ENCODE results near the gene FAF2. TPM values are rescaled to one million over a fixed set of nuclear protein-coding genes. Genes with fewer than 3 reads are reported as not detected.
"Not testable (repeated sequence)": the region's sequence is repeated elsewhere in the genome, so short reads cannot be mapped to it uniquely, and the experiment has no call there.

Gene FAF2
- total and polyA plus RNA-seq, 2 donors (not counting 3 experiments of a cell fraction or from before 2014, with no cell fraction given), result 27.9 to 43.5 TPM

DNA sequence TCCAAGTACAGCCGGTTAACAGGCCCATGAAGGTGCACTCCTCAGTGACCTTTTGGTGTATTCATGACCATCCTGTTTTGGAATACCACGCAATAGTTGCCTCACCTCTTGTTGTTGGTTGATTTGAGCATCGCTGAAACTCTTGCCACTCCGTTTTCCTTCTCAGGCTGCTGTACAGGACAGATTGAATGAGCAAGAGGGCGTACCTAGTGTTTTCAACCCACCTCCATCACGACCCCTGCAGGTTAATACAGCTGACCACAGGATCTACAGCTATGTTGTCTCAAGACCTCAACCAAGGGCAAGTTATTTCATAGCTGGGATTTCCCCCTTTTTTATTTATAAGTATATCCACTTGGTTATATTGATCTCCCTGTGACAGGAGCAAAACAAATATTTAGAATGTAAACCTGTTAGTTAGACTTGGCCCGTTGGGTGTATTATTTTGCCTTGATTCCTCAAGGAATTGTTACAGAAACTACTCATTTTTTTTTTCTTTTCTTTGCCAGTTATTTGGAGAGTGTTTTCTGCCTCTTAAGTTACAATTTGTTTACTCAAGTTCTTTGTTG is 38.1 kb downstream of the FAF2 start:
- no peak overlapping the region for H2AFZ ChIP-seq (ENCODE audit: low read depth, low read length)
- POLR2A ChIA-PET, result no interaction called here
- H3K9ac ChIP-seq (replicated peaks; ENCODE audit: extremely low read depth, insufficient read depth, low read length), result no peak overlapping the region
- H3K27ac ChIP-seq (ENCODE audit: insufficient read depth, low read depth, low read length), result no peak overlapping the region
- no peak for TF ChIP-seq POLR2A (IDR thresholded peaks at IDR 0.05; ENCODE audit: low read depth, low read length)
- TF ChIP-seq, protein P1, sequence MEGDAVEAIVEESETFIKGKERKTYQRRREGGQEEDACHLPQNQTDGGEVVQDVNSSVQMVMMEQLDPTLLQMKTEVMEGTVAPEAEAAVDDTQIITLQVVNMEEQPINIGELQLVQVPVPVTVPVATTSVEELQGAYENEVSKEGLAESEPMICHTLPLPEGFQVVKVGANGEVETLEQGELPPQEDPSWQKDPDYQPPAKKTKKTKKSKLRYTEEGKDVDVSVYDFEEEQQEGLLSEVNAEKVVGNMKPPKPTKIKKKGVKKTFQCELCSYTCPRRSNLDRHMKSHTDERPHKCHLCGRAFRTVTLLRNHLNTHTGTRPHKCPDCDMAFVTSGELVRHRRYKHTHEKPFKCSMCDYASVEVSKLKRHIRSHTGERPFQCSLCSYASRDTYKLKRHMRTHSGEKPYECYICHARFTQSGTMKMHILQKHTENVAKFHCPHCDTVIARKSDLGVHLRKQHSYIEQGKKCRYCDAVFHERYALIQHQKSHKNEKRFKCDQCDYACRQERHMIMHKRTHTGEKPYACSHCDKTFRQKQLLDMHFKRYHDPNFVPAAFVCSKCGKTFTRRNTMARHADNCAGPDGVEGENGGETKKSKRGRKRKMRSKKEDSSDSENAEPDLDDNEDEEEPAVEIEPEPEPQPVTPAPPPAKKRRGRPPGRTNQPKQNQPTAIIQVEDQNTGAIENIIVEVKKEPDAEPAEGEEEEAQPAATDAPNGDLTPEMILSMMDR (IDR thresholded peaks at IDR 0.05; ENCODE audit: extremely low read depth in 1 of 2, insufficient read depth in 1 of 2, low read depth in 1 of 2, low read length in 2 of 2), result no peak
- TF ChIP-seq EZH2 (IDR thresholded peaks at IDR 0.05; ENCODE audit: borderline replicate concordance, low read depth, low read length, severe bottlenecking), result no peak
- DNase-seq (ENCODE audit: low read depth, low spot score), result no peak
- H3K9me3 ChIP-seq (replicated peaks; ENCODE audit: control insufficient read depth, insufficient read depth, low read length), result no peaks in the 10 kb centered on the region
- dilution Hi-C loops (cut with MboI; ENCODE audit: extremely low pct_ligation_motif_present, low sequenced_read_pairs) (no loop called here), intact Hi-C loops (cut with micrococcal nuclease) (loop anchor here (5.0 kb wide), 1 partner anchor 69 kb away; the partner anchor contains the start of gene CLTB)
- no peaks in the 10 kb centered on the region for H3K9me1 ChIP-seq (replicated peaks; ENCODE audit: control insufficient read depth, extremely low read depth, insufficient read depth, low read length)
- peaks cover 7 to 9% of the 10 kb centered on the region in 2 experiments for H3K36me3 ChIP-seq (ENCODE audit: control insufficient read depth in 2 of 2, extremely low read depth in 1 of 2, insufficient read depth in 2 of 2, low read length in 2 of 2)
- H3K79me2 ChIP-seq (ENCODE audit: control insufficient read depth, insufficient read depth, low read length), result peaks cover 5% of the 10 kb centered on the region
- no peaks in the 10 kb centered on the region for H4K20me1 ChIP-seq (replicated peaks; ENCODE audit: control insufficient read depth, extremely low read depth, insufficient read depth, low read length)
- H3K4me3 ChIP-seq (replicated peaks in 1 of 3; ENCODE audit: insufficient read depth in 1 of 3, low read depth in 1 of 3, low read length in 3 of 3), result no peak overlapping the region
- H3K27me3 ChIP-seq (ENCODE audit: control insufficient read depth in 2 of 2, insufficient read depth in 2 of 2, low read length in 2 of 2), result no peaks in the 10 kb centered on the region
- CTCF ChIA-PET, result interaction anchor here (1.1 kb wide), 1 partner anchor 71 kb away, joined by 3 read pairs; no protein-coding TSS in a partner anchor
- no TSS peak for BruUV-seq (replicated peaks)
- H3K4me1 ChIP-seq (ENCODE audit: control insufficient read depth, extremely low read depth, insufficient read depth, low read length), result no peaks in the 10 kb centered on the region
- H3K4me2 ChIP-seq (ENCODE audit: insufficient read depth, low read length), result no peak overlapping the region
- no peak for FAIRE-seq

DNA sequence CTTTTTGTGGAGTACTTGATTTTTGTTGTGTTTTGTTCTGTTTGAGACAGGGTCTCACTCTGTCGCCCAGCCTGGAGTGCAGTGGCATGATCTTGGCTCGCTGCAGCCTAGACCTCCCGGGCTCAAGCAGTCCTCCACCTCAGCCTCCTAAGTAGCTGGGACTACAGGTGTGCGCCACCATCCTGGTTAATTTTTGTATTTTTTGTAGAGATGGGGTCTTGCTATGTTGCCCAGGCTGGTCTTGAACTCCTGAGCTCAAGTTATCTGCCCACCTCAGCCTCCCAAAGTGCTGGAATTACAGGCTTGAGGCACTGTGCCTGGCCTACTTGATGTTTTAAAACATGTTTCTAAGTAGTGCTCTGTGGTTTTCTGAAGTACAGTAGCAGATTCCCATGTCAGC is 39.0 kb downstream of the FAF2 start:
- CTCF ChIA-PET, result interaction anchor here (1.1 kb wide), 2 partner anchors 70 to 72 kb away, joined by 3 read pairs; no protein-coding TSS in a partner anchor
- H3K4me3 ChIP-seq (replicated peaks in 1 of 3; ENCODE audit: insufficient read depth in 1 of 3, low read depth in 1 of 3, low read length in 3 of 3); H4K20me1 ChIP-seq (replicated peaks; ENCODE audit: control insufficient read depth, extremely low read depth, insufficient read depth, low read length); H3K9me1 ChIP-seq (replicated peaks; ENCODE audit: control insufficient read depth, extremely low read depth, insufficient read depth, low read length); H2AFZ ChIP-seq (ENCODE audit: low read depth, low read length); H3K27me3 ChIP-seq (ENCODE audit: control insufficient read depth in 2 of 2, insufficient read depth in 2 of 2, low read length in 2 of 2); FAIRE-seq; BruUV-seq (replicated peaks); H3K4me2 ChIP-seq (ENCODE audit: insufficient read depth, low read length); dilution Hi-C loops (cut with MboI; ENCODE audit: extremely low pct_ligation_motif_present, low sequenced_read_pairs); H3K79me2 ChIP-seq (ENCODE audit: control insufficient read depth, insufficient read depth, low read length); H3K4me1 ChIP-seq (ENCODE audit: control insufficient read depth, extremely low read depth, insufficient read depth, low read length); H3K27ac ChIP-seq (ENCODE audit: insufficient read depth, low read depth, low read length); DNase-seq (ENCODE audit: low read depth, low spot score); H3K9me3 ChIP-seq (replicated peaks; ENCODE audit: control insufficient read depth, insufficient read depth, low read length); POLR2A ChIA-PET; H3K9ac ChIP-seq (replicated peaks; ENCODE audit: extremely low read depth, insufficient read depth, low read length): not testable (repeated sequence)
- intact Hi-C loops (cut with micrococcal nuclease), result loop anchor here (5.0 kb wide), 1 partner anchor 70 kb away; the partner anchor contains the start of gene CLTB
- H3K36me3 ChIP-seq (ENCODE audit: control insufficient read depth in 2 of 2, extremely low read depth in 1 of 2, insufficient read depth in 2 of 2, low read length in 2 of 2), result peaks cover 7 to 13% of the 10 kb centered on the region in 2 experiments

Measured in endothelial cell of umbilical vein (primary cell).